C4-2B (cell line): Measurements from ENCODE around the gene THSD7B.

Experiments used
- H3K27ac ChIP-seq: fragments of 450-650 bp; 2 replicates; pipeline ENCODE4 v1.5.1; 2017
- ZFX ChIP-seq: fragments of 450-650 bp; IDR thresholded peaks from 2 replicates; pipeline ENCODE4 v1.6.1; 2017
- TF ChIP-seq, protein P1 (sequence below): fragments of 450-650 bp; conservative IDR thresholded peaks from 2 replicates; pipeline ENCODE4 v1.5.1; 2017; ENCODE audit warnings: mild to moderate bottlenecking

Gene THSD7B

GRCh38 chr2:136863468-136863867 is 98.1 kb downstream of the THSD7B start:
- TF ChIP-seq ZFX: no peak
- TF ChIP-seq, protein P1, sequence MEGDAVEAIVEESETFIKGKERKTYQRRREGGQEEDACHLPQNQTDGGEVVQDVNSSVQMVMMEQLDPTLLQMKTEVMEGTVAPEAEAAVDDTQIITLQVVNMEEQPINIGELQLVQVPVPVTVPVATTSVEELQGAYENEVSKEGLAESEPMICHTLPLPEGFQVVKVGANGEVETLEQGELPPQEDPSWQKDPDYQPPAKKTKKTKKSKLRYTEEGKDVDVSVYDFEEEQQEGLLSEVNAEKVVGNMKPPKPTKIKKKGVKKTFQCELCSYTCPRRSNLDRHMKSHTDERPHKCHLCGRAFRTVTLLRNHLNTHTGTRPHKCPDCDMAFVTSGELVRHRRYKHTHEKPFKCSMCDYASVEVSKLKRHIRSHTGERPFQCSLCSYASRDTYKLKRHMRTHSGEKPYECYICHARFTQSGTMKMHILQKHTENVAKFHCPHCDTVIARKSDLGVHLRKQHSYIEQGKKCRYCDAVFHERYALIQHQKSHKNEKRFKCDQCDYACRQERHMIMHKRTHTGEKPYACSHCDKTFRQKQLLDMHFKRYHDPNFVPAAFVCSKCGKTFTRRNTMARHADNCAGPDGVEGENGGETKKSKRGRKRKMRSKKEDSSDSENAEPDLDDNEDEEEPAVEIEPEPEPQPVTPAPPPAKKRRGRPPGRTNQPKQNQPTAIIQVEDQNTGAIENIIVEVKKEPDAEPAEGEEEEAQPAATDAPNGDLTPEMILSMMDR: no peak
- H3K27ac ChIP-seq: no peak overlapping the region

DNA sequence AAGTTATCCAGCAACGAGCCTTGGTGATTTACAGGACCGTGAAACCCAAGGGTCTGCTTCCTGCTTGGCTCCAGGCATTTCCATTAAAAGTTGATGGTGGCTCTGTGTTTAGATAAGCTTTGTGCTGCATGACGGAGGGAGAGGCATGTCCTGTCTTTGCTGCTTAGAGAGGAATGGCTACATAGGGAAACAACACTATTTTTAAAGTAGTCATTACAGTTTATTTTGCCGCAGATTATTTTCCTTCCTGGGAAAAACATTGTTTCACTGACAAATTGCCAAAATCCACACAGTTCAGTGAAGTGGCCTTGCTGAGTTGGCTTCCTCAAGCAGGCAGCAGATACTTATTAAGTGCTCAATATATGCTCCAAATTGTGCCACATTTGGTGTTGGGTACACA is 98.5 kb downstream of the THSD7B start:
- no peak overlapping the region for H3K27ac ChIP-seq
- TF ChIP-seq, protein P1: no peak
- TF ChIP-seq ZFX: no peak

GRCh38 chr2:136871424-136871823 is 106.1 kb downstream of the THSD7B start:
- no peak overlapping the region for H3K27ac ChIP-seq
- TF ChIP-seq, protein P1: no peak
- no peak for TF ChIP-seq ZFX

DNA sequence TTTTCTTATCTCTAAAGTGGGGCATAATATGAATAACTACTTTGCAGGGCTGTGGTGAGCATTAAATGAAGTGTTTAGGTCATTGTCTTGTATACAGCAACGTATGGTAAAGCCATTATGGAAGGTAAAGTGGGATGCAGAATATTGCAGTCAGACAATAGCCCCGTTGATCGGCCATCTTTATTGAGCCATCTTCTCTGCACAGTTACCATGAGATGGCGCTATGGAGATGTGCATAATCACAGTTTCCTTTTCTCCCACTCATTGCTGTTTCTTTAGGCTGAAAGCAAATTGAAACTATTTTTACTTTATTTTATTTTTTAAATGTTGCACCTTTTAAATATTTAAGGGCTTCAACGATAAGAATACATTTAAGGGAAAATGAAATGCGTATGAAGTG is 108.9 kb downstream of the THSD7B start:
- TF ChIP-seq ZFX: no peak
- TF ChIP-seq, protein P1: peak; percentile 58

DNA sequence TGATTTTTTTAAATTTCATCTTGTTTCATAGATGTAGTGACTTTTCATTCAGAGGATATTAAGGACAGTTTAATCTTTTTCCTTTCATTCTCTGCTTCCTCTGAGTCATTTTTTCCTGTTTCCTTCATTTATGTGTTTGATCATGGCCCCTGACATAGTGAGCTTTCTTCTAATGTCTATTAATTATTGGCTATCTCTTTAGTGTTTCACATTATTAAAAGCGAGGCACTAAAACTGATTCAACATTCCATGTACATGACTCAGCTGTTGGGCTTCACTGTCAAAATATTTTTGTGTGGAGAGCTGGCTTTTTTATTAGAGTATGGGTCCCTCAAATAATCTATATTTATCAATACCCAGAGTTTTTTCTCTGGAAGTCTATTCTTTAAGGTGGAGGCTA is 125.8 kb downstream of the THSD7B start:
- no peak overlapping the region for H3K27ac ChIP-seq
- no peak for TF ChIP-seq ZFX
- TF ChIP-seq, protein P1: no peak

More for the DNA sequence above, 108.9 kb downstream of the THSD7B start:
- no peak overlapping the region for H3K27ac ChIP-seq

DNA sequence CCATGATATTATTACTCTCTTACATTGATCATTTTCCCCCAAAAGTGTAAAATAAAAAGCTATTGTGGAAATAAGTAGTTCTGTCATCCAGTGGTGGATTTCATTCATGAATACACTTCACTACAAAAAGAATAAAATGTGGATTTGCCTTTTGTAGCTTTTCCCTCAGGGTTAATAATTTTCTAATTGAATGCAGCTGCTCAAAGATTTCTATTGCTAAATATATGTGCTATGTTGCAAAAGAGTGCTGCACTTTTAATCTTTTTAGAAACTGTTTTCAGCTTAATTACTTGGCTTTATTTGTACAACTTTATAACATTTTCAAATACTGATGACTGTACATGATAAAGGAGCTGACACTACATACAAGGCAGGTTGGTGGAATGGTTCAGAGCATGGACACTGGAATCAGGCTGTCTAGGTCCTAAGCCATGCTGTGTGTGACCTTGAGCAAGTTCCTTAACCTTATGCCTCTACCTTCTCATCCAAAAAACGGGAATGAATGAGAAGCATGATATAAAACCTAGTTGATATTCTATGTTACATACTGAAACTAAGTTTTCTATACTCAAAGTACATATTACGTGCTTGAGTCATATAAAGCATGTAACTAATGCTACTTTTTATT is 128.8 kb downstream of the THSD7B start:
- H3K27ac ChIP-seq: no peak overlapping the region

GRCh38 chr2:136901732-136902131 is 136.4 kb downstream of the THSD7B start:
- TF ChIP-seq, protein P1: no peak
- TF ChIP-seq ZFX: no peak

More for the DNA sequence above, 128.8 kb downstream of the THSD7B start:
- TF ChIP-seq ZFX: no peak
- TF ChIP-seq, protein P1: no peak

More at GRCh38 chr2:136901732-136902131, 136.4 kb downstream of the THSD7B start:
- no peak overlapping the region for H3K27ac ChIP-seq
